B cell (primary cell): ENCODE data around the gene SRPK1. TPM values are rescaled to one million over a fixed set of nuclear protein-coding genes. Genes with fewer than 3 reads are reported as not detected.

Experiments
- ATAC-seq: fragments of 200-7000 bp; cut with Tn5 transposase; one replicate; pipeline ENCODE4 v1.10.0; 2021; ENCODE audit warnings: low read depth, mild to moderate bottlenecking, moderate number of reproducible peaks, moderate library complexity
- CTCF ChIA-PET: fragments of 350-600 bp; sonication (Branson Sonifier 250); formaldehyde crosslinking; loops from one replicate; lab custom pipeline; 2021; ENCODE audit warnings: antibody characterized with exemption, inconsistent platforms; lab: Charles Lee
- POLR2A ChIA-PET: fragments of 350-600 bp; sonication (Branson Sonifier 250); formaldehyde crosslinking; loops from one replicate; lab custom pipeline; 2021; ENCODE audit warnings: antibody characterized with exemption; lab: Charles Lee
- DNase-seq: peaks from one replicate; pipeline ENCODE4 v3.0.0; 2013
- H2AFZ ChIP-seq: 2 replicates; pipeline ENCODE4 v1.6.1; 2012; ENCODE audit warnings: mild to moderate bottlenecking, low read depth, low read length; ENCODE audit not compliant: insufficient read depth, poor library complexity, severe bottlenecking
- H3K27ac ChIP-seq, 2 donors: 1 replicate in 1 of 2; 2 replicates in 1 of 2; pipeline ENCODE4 v1.5.1; 2012 to 2013; ENCODE audit warnings: low read length in 2 of 2, mild to moderate bottlenecking in 2 of 2, moderate library complexity in 1 of 2
- H3K27me3 ChIP-seq, 4 experiments: fragments of 200-600 bp in 1 of 4; sonication (generic) in 1 of 4; replicated peaks in 1 of 4; 1 replicate in 2 of 4; 2 replicates in 2 of 4; pipeline versions ENCODE4 v1.6.1 to v1.7.0; 2013 to 2016; ENCODE audit warnings: low read length in 3 of 4, mild to moderate bottlenecking in 2 of 4, mixed read lengths in 1 of 4, moderate library complexity in 1 of 4; ENCODE audit not compliant: insufficient read depth in 4 of 4, control insufficient read depth in 3 of 4; ENCODE audit errors: control extremely low read depth in 1 of 4
- H3K36me3 ChIP-seq, 2 experiments: replicated peaks in 1 of 2; 1 replicate in 1 of 2; 2 replicates in 1 of 2; pipeline versions ENCODE4 v1.6.1 to v1.7.1; 2013; ENCODE audit warnings: low read length in 1 of 2; ENCODE audit not compliant: insufficient read depth in 2 of 2, control insufficient read depth in 1 of 2; ENCODE audit errors: control extremely low read depth in 1 of 2, extremely low read depth in 1 of 2
- H3K4me1 ChIP-seq, 2 donors: fragments of 200-600 bp in 1 of 2; sonication (generic) in 1 of 2; 1 replicate in 1 of 2; 2 replicates in 1 of 2; pipeline versions ENCODE4 v1.5.1 to v1.6.1; 2013 to 2017; ENCODE audit warnings: low read length in 2 of 2; ENCODE audit not compliant: control insufficient read depth in 2 of 2, insufficient read depth in 2 of 2
- H3K4me2 ChIP-seq: replicated peaks from 2 replicates; pipeline ENCODE3; 2012; ENCODE audit warnings: mild to moderate bottlenecking, low read depth, low read length; ENCODE audit not compliant: poor library complexity, severe bottlenecking
- H3K4me3 ChIP-seq, 5 experiments: fragments of 200-600 bp in 1 of 5; sonication (generic) in 1 of 5; 1 replicate in 3 of 5; 2 replicates in 2 of 5; pipeline versions ENCODE4 v1.5.1 to v1.7.0; 2011 to 2016; ENCODE audit warnings: low read length in 4 of 5, mild to moderate bottlenecking in 4 of 5, low read depth in 2 of 5, control low read depth in 1 of 5, moderate library complexity in 1 of 5; ENCODE audit not compliant: insufficient read depth in 1 of 5; ENCODE audit errors: control extremely low read depth in 1 of 5, extremely low read depth in 1 of 5
- H3K79me2 ChIP-seq: fragments of 200-600 bp; sonication (generic); one replicate; pipeline ENCODE4 v1.6.0; 2016; ENCODE audit warnings: low read length; ENCODE audit not compliant: control insufficient read depth, insufficient read depth
- H3K9ac ChIP-seq: fragments of 200-600 bp; sonication (generic); 2 replicates; pipeline ENCODE4 v1.6.1; 2017; ENCODE audit warnings: mild to moderate bottlenecking, low read length, moderate library complexity
- H3K9me3 ChIP-seq, 3 donors: one replicate each; pipeline versions ENCODE4 v1.6.1 to v1.7.1; 2013; ENCODE audit warnings: low read length in 2 of 3; ENCODE audit not compliant: control insufficient read depth in 2 of 3, insufficient read depth in 1 of 3; ENCODE audit errors: control extremely low read depth in 1 of 3
- H4K20me1 ChIP-seq: 2 replicates; pipeline ENCODE4 v1.6.0; 2012; ENCODE audit warnings: mild to moderate bottlenecking, low read length; ENCODE audit not compliant: insufficient read depth, control insufficient read depth, poor library complexity, severe bottlenecking
- H3K27ac Mint-ChIP-seq: one replicate; pipeline ENCODE4 v1.8.0; 2021; ENCODE audit warnings: mixed read lengths
- H3K27me3 Mint-ChIP-seq: one replicate; pipeline ENCODE4 v1.8.0; 2021; ENCODE audit warnings: mixed read lengths
- H3K4me1 Mint-ChIP-seq: one replicate; pipeline ENCODE4 v1.8.0; 2021; ENCODE audit warnings: mixed read lengths
- H3K4me3 Mint-ChIP-seq: one replicate; pipeline ENCODE4 v1.8.0; 2021; ENCODE audit warnings: mixed read lengths
- H3K9me3 Mint-ChIP-seq: one replicate; pipeline ENCODE4 v1.8.0; 2022; ENCODE audit warnings: mixed read lengths; ENCODE audit not compliant: insufficient read depth
- CTCF ChIP-seq: fragments of 200-600 bp; IDR thresholded peaks from one replicate; pipeline ENCODE4 v1.8.0; 2022; ENCODE audit warnings: antibody characterized with exemption, mild to moderate bottlenecking
- EZH2 ChIP-seq: IDR thresholded peaks from 2 replicates; pipeline ENCODE4 v1.6.1; 2012; ENCODE audit warnings: borderline replicate concordance, low read depth, mild to moderate bottlenecking, moderate library complexity, low read length; ENCODE audit not compliant: insufficient read depth, poor library complexity, severe bottlenecking
- WGBS: methylation state at CpG from one replicate; pipeline ENCODE4 v1.1.5; 2013; ENCODE audit warnings: missing lambda C conversion rate; ENCODE audit not compliant: insufficient coverage; 5-methylcytosine and 5-hydroxymethylcytosine counted together
- intact Hi-C: fragments of 100-400 bp; cut with micrococcal nuclease; formaldehyde crosslinking; loops from one replicate; pipeline ENCODE4 v1.10.0; 2022
- polyA plus RNA-seq: library from polyadenylated mRNA; depleted of rRNA; stranded (reverse); fragments of >200 nt; gene quantifications from 2 replicates; pipeline ENCODE4 v1.2.3, GENCODE V29; 2012
- total RNA-seq, 2 donors: library from RNA; stranded (reverse); fragments of 120-200 nt in 1 of 2; gene quantifications; 1 replicate in 1 of 2; 2 replicates in 1 of 2; pipeline versions ENCODE4 v1.2.3 to v1.2.4, GENCODE V29; 2013 to 2022

Gene SRPK1
- total and polyA plus RNA-seq, 2 donors (not counting 1 experiment from before 2014, with no cell fraction given) = 9.7 to 53.3 TPM

DNA sequence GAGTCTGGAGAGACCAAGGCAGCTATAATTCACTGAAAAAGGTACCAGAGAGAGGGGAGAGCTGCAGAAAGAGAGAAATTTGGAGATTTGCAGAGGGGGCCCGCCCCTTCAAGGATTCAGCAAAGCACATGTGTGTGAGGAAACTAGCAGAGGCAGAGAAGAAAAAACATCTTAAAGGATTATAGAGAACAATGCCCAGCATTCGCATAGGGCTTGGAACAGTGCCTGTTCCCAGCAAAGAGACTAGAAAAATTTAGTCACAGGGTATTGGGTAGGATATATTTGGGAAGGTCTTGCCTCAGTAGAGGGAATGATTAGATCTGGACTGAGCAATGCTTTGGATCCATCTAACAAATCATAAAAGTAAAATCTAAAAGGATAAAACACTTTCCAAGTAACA lies 44.0 kb downstream of the SRPK1 start:
- Histone ChIP-seq H2AFZ (no peak overlapping the region), H3K36me3 (peaks cover 10 to 14% of the 10 kb centered on the region in 2 experiments), H3K9me3 (peaks cover 5 to 17% (median 14%) of the 10 kb centered on the region in 3 donors), H3K4me2 (no peak overlapping the region), H3K27me3 (no peaks in the 10 kb centered on the region), H3K4me3 (no peak overlapping the region), H3K4me1 (no peaks in the 10 kb centered on the region), H3K79me2 (no peaks in the 10 kb centered on the region), H3K27ac (no peak overlapping the region), H3K9ac (no peak overlapping the region), H4K20me1 (no peaks in the 10 kb centered on the region)
- Mint-ChIP-seq H3K4me3 (no peak overlapping the region), H3K4me1 (no peaks in the 10 kb centered on the region), H3K27me3 (no peaks in the 10 kb centered on the region), H3K27ac (no peak overlapping the region), H3K9me3 (peaks cover 13% of the 10 kb centered on the region)
- WGBS = 100% methylated on average over 2 of the region's 2 CpGs
- DNase-seq (no peak), ATAC-seq (no peak)
- ChIA-PET POLR2A (no interaction called here), CTCF (no interaction called here)
- intact Hi-C loops = no loop called here
- TF ChIP-seq EZH2 (no peak), CTCF (no peak)

DNA sequence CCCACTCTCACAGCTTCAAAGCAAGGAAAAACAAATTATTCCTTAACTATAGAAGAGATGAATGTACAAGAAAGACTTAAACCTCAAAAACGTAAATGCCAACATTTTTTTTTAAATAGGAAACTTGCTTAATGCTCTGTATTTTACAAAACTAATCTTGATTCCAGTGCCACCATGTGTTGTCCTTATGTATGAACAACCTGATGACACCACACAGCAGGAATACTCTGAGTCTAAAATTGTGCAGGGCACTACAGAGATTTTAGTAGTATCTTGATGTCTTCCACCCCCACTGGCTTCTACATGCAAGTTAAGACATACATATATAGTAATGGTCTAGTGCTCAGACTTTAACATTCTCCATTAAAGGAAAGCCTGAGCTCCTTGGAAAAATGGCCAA lies 46.2 kb downstream of the SRPK1 start:
- H3K27ac Mint-ChIP-seq = no peak overlapping the region
- no peaks in the 10 kb centered on the region for H3K27me3 ChIP-seq
- H3K4me3 ChIP-seq = no peak overlapping the region
- TF ChIP-seq EZH2 (no peak), CTCF (no peak)
- no peaks in the 10 kb centered on the region for H3K79me2 ChIP-seq
- H3K9me3 Mint-ChIP-seq = no peaks in the 10 kb centered on the region
- no peaks in the 10 kb centered on the region for H4K20me1 ChIP-seq
- H3K4me3 Mint-ChIP-seq = no peak overlapping the region
- peaks cover 7 to 19% of the 10 kb centered on the region in 2 experiments for H3K36me3 ChIP-seq
- no CpG with 5 or more reads among the region's 1 CpG for WGBS
- CTCF ChIA-PET = interaction anchor here (0.6 kb wide), 1 partner anchor 431 kb away, joined by 4 read pairs; no protein-coding TSS in a partner anchor
- no peak overlapping the region for H3K27ac ChIP-seq
- POLR2A ChIA-PET = no interaction called here
- no peaks in the 10 kb centered on the region for H3K4me1 Mint-ChIP-seq
- no peaks in the 10 kb centered on the region for H3K4me1 ChIP-seq
- no peak for ATAC-seq
- H2AFZ ChIP-seq = no peak overlapping the region
- no peak for DNase-seq
- H3K9me3 ChIP-seq = peaks cover 0 to 8% (median under 1%) of the 10 kb centered on the region in 3 donors
- H3K27me3 Mint-ChIP-seq = no peaks in the 10 kb centered on the region
- intact Hi-C loops = no loop called here
- H3K4me2 ChIP-seq = no peak overlapping the region
- no peak overlapping the region for H3K9ac ChIP-seq
